GM23338 (cell line): ENCODE measurements around the gene MYF6. TPM values are rescaled to one million over a fixed set of nuclear protein-coding genes. Genes with fewer than 3 reads are reported as not detected.

Experiments
- ATAC-seq: fragments of 200-7000 bp; cut with Tn5 transposase; 3 replicates; pipeline ENCODE4 v1.9.1; 2020
- DNase-seq: peaks from one replicate; pipeline ENCODE4 v3.0.0-alpha.2; 2015; ENCODE audit warnings: low spot score
- H2AFZ ChIP-seq: fragments of 200-600 bp; sonication (generic); 2 replicates; pipeline ENCODE4 v1.8.0; 2016; ENCODE audit warnings: antibody characterized with exemption, mild to moderate bottlenecking, moderate library complexity
- H3F3A ChIP-seq: fragments of 200-600 bp; sonication (generic); replicated peaks from 2 replicates; pipeline ENCODE4 v1.8.0; 2017; ENCODE audit warnings: antibody characterized with exemption, mixed run types, low read depth
- H3K27ac ChIP-seq: fragments of 200-600 bp; sonication (generic); 2 replicates; pipeline ENCODE4 v1.6.1; 2016; ENCODE audit warnings: low read depth
- H3K27me3 ChIP-seq: fragments of 200-600 bp; sonication (generic); 2 replicates; pipeline ENCODE4 v1.8.0; 2016; ENCODE audit warnings: mild to moderate bottlenecking, mixed run types, moderate library complexity; ENCODE audit not compliant: insufficient read depth
- H3K36me3 ChIP-seq: fragments of 200-600 bp; sonication (generic); 2 replicates; pipeline ENCODE4 v1.8.0; 2016; ENCODE audit warnings: mild to moderate bottlenecking; ENCODE audit not compliant: insufficient read depth
- H3K4me1 ChIP-seq: fragments of 200-600 bp; sonication (generic); 2 replicates; pipeline ENCODE4 v1.8.0; 2016; ENCODE audit warnings: mild to moderate bottlenecking, moderate library complexity; ENCODE audit not compliant: insufficient read depth
- H3K4me2 ChIP-seq: fragments of 200-600 bp; sonication (generic); 2 replicates; pipeline ENCODE4 v1.7.1; 2017; ENCODE audit warnings: mixed run types
- H3K4me3 ChIP-seq: fragments of 200-600 bp; sonication (generic); 2 replicates; pipeline ENCODE4 v1.6.1; 2016; ENCODE audit warnings: mixed run types
- H3K79me2 ChIP-seq: fragments of 200-600 bp; sonication (generic); replicated peaks from 2 replicates; pipeline ENCODE4 v1.8.0; 2017; ENCODE audit warnings: mild to moderate bottlenecking; ENCODE audit not compliant: insufficient read depth
- H3K9me2 ChIP-seq: fragments of 200-600 bp; sonication (generic); 2 replicates; pipeline ENCODE4 v1.8.0; 2017; ENCODE audit not compliant: insufficient read depth
- H4K20me1 ChIP-seq: fragments of 200-600 bp; sonication (generic); replicated peaks from 2 replicates; pipeline ENCODE4 v1.8.0; 2017; ENCODE audit warnings: mild to moderate bottlenecking; ENCODE audit not compliant: insufficient read depth
- H3K27ac Mint-ChIP-seq: 2 replicates; pipeline ENCODE4 v1.8.0; 2020; ENCODE audit warnings: inconsistent platforms, mild to moderate bottlenecking, moderate library complexity, mixed read lengths
- H3K27me3 Mint-ChIP-seq: 3 replicates; pipeline ENCODE4 v1.8.0; 2022; ENCODE audit warnings: low read depth, mild to moderate bottlenecking, moderate library complexity, mixed read lengths, inconsistent platforms; ENCODE audit not compliant: insufficient read depth, poor library complexity
- H3K36me3 Mint-ChIP-seq: 3 replicates; pipeline ENCODE4 v1.8.0; 2021; ENCODE audit warnings: low read depth, mild to moderate bottlenecking, inconsistent platforms, moderate library complexity, mixed read lengths
- H3K4me1 Mint-ChIP-seq: 3 replicates; pipeline ENCODE4 v1.8.0; 2020; ENCODE audit warnings: mild to moderate bottlenecking, inconsistent platforms, mixed read lengths
- H3K4me3 Mint-ChIP-seq: 3 replicates; pipeline ENCODE4 v1.8.0; 2021; ENCODE audit warnings: moderate library complexity, mild to moderate bottlenecking, inconsistent platforms, mixed read lengths
- H3K9me3 Mint-ChIP-seq: 3 replicates; pipeline ENCODE4 v1.8.0; 2020; ENCODE audit warnings: moderate library complexity, mild to moderate bottlenecking, inconsistent platforms, mixed read lengths
- EZH2 ChIP-seq: fragments of 200-600 bp; sonication (generic); IDR thresholded peaks from one replicate; pipeline ENCODE4 v1.8.0; 2017; ENCODE audit warnings: antibody characterized with exemption, mild to moderate bottlenecking, low read depth; ENCODE audit not compliant: unreplicated experiment
- EZH2phosphoT487 ChIP-seq: fragments of 200-600 bp; sonication (generic); IDR thresholded peaks from one replicate; pipeline ENCODE4 v1.8.1; 2018; ENCODE audit warnings: antibody characterized with exemption; ENCODE audit not compliant: unreplicated experiment
- JUNB ChIP-seq: IDR thresholded peaks from one replicate; pipeline ENCODE4 v1.6.1; 2016; ENCODE audit warnings: antibody characterized with exemption; ENCODE audit not compliant: unreplicated experiment
- NANOG ChIP-seq: IDR thresholded peaks from 2 replicates; pipeline ENCODE4 v1.6.1; 2016; ENCODE audit warnings: antibody characterized with exemption, borderline replicate concordance
- POLR2AphosphoS5 ChIP-seq: IDR thresholded peaks from 2 replicates; pipeline ENCODE4 v1.6.1; 2016; ENCODE audit warnings: antibody characterized with exemption, low read depth
- STAT1 ChIP-seq: IDR thresholded peaks from one replicate; pipeline ENCODE4 v1.6.1; 2016; ENCODE audit warnings: antibody characterized with exemption; ENCODE audit not compliant: unreplicated experiment
- ZNF114 ChIP-seq: fragments of 250-450 bp; sonication (Bioruptor Pico); IDR thresholded peaks from 2 replicates; pipeline ENCODE4 v1.5.0; 2020; ENCODE audit warnings: mild to moderate bottlenecking, moderate library complexity
- polyA plus RNA-seq: library from polyadenylated mRNA; unstranded; fragments of >200 nt; fragmentation: Nextera tagmentation; extraction: Ambion mirVana; gene quantifications from 2 replicates; pipeline ENCODE4 v1.2.1, GENCODE V29; 2016
- total RNA-seq: library from RNA; depleted of rRNA; stranded (reverse); fragments of >200 nt; shearing (Covaris generic); gene quantifications from 2 replicates; pipeline ENCODE4 v1.2.3, GENCODE V29; 2014
- TF ChIP-seq, protein P1 (sequence below): IDR thresholded peaks from 2 replicates; pipeline ENCODE4 v1.6.1; 2016; ENCODE audit warnings: antibody characterized with exemption
- TF ChIP-seq, protein P2 (sequence below): IDR thresholded peaks from one replicate; pipeline ENCODE4 v1.6.1; 2018; ENCODE audit warnings: antibody characterized with exemption; ENCODE audit not compliant: unreplicated experiment
- TF ChIP-seq, protein P3 (sequence below), 2 experiments: fragments of 200-600 bp in 1 of 2; sonication (generic) in 1 of 2; conservative IDR thresholded peaks; 2 replicates each; pipeline versions ENCODE4 v1.5.1 to v1.6.1; 2016 to 2017; ENCODE audit warnings: antibody characterized with exemption in 2 of 2, low read depth in 2 of 2, mild to moderate bottlenecking in 2 of 2, moderate library complexity in 1 of 2

The MYF6 gene
- total and polyA plus RNA-seq, 2 experiments from 2014 or later, result not detected

DNA sequence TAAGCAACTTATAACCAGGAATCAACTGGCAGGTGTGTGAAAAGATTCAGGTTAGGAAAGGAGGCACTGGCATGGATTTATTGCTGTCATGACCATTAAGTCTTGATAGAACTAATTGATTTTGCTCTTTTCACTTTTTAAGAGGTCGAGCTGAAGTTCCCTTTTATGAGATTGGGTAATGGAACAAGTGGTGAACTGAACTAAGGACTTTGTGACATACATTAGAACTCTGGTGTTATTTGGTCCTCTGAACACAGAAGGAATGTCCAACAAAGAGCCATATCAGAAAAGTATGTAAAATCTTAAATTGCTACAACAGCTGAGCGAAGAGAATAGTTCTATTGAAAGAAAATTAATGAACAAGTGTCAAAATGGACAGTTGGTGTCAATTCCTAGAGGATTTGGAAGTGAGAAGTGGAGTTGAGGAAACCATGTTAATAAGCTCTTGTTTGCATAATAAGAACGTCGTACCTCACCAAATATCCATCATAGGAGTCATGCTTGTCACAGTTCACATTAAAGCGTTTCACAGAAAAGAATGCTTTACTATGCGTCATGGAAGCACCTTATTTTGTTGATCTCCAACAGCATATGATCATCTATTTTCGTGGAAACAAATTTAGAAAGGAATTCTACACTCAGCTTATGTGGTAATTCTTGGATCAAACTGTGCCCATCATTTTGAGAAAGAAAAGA is 8.4 kb upstream of the MYF6 start (continued):
- TF ChIP-seq STAT1 (no peak), EZH2 (no peak), NANOG (no peak), POLR2AphosphoS5 (no peak)
- TF ChIP-seq, protein P1, sequence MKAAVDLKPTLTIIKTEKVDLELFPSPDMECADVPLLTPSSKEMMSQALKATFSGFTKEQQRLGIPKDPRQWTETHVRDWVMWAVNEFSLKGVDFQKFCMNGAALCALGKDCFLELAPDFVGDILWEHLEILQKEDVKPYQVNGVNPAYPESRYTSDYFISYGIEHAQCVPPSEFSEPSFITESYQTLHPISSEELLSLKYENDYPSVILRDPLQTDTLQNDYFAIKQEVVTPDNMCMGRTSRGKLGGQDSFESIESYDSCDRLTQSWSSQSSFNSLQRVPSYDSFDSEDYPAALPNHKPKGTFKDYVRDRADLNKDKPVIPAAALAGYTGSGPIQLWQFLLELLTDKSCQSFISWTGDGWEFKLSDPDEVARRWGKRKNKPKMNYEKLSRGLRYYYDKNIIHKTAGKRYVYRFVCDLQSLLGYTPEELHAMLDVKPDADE, result no peak
- TF ChIP-seq, protein P2, sequence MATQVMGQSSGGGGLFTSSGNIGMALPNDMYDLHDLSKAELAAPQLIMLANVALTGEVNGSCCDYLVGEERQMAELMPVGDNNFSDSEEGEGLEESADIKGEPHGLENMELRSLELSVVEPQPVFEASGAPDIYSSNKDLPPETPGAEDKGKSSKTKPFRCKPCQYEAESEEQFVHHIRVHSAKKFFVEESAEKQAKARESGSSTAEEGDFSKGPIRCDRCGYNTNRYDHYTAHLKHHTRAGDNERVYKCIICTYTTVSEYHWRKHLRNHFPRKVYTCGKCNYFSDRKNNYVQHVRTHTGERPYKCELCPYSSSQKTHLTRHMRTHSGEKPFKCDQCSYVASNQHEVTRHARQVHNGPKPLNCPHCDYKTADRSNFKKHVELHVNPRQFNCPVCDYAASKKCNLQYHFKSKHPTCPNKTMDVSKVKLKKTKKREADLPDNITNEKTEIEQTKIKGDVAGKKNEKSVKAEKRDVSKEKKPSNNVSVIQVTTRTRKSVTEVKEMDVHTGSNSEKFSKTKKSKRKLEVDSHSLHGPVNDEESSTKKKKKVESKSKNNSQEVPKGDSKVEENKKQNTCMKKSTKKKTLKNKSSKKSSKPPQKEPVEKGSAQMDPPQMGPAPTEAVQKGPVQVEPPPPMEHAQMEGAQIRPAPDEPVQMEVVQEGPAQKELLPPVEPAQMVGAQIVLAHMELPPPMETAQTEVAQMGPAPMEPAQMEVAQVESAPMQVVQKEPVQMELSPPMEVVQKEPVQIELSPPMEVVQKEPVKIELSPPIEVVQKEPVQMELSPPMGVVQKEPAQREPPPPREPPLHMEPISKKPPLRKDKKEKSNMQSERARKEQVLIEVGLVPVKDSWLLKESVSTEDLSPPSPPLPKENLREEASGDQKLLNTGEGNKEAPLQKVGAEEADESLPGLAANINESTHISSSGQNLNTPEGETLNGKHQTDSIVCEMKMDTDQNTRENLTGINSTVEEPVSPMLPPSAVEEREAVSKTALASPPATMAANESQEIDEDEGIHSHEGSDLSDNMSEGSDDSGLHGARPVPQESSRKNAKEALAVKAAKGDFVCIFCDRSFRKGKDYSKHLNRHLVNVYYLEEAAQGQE, result no peak

DNA sequence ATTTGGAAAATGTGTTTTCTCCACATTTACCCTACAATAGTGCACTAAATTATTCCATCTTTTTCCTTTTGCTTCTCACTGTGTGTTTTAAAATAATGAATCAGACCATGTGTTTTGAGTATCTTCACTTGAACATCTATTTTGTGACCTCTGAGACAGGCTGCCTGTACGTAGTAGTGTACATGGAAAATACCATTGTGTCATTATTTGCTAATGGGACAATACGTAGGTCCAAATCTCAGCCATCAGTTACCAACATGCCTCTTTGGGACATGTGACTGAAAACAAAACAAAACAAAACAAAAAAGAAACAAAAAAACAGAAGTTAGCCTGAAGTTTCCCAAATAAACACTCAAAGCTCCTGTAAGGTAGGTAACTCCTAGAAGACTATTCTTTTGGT is 7.1 kb upstream of the MYF6 start:
- no peak overlapping the region for H3K27ac Mint-ChIP-seq
- peaks cover 12% of the 10 kb centered on the region; the same call in 1 of the 2 replicates for H3K4me1 ChIP-seq
- no peak for TF ChIP-seq POLR2AphosphoS5
- H3K36me3 ChIP-seq, result no peaks in the 10 kb centered on the region
- H3K36me3 Mint-ChIP-seq, result no peaks in the 10 kb centered on the region
- H3F3A ChIP-seq, result no peaks in the 10 kb centered on the region
- no peaks in the 10 kb centered on the region for H3K9me3 Mint-ChIP-seq
- H3K4me3 Mint-ChIP-seq, result no peak overlapping the region
- no peak for ATAC-seq
- no peaks in the 10 kb centered on the region for H3K79me2 ChIP-seq
- H2AFZ ChIP-seq, result no peak overlapping the region
- H3K27ac ChIP-seq, result no peak overlapping the region
- no peak overlapping the region for H3K4me2 ChIP-seq
- H3K4me3 ChIP-seq, result no peak overlapping the region
- DNase-seq, result no peak
- peaks cover 21% of the 10 kb centered on the region for H3K4me1 Mint-ChIP-seq
- H4K20me1 ChIP-seq, result no peaks in the 10 kb centered on the region
- peaks cover 35% of the 10 kb centered on the region for H3K27me3 ChIP-seq
- H3K9me2 ChIP-seq, result no peaks in the 10 kb centered on the region
- peaks cover 8% of the 10 kb centered on the region for H3K27me3 Mint-ChIP-seq

DNA sequence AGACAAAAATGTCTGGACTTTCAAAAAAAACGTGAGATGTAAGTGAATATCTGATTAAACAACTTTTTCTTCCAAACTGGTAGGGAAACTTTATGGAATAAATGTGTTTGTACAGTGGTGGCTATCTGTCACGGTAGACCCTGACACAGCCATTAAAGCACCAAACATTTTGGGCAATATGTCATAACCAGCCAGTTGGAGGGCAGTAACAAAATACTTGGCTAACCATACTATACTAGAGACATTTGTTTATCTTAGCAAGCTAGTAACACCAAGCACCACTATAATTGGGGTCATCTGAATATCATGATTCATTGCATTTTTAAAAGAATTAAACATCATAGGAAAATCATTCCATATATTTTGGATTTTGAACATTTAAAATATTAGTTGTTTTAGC is 6.0 kb upstream of the MYF6 start:
- Mint-ChIP-seq H3K36me3 (no peaks in the 10 kb centered on the region), H3K4me1 (peaks cover 21% of the 10 kb centered on the region), H3K27ac (no peak overlapping the region), H3K27me3 (peaks cover 18% of the 10 kb centered on the region), H3K4me3 (no peak overlapping the region), H3K9me3 (no peaks in the 10 kb centered on the region)
- no peak overlapping the region for H2AFZ ChIP-seq
- no peak overlapping the region for H3K4me3 ChIP-seq
- no peaks in the 10 kb centered on the region for H3K36me3 ChIP-seq
- ATAC-seq (no peak), DNase-seq (no peak)
- peaks cover 46% of the 10 kb centered on the region for H3K27me3 ChIP-seq
- H3K79me2 ChIP-seq, result no peaks in the 10 kb centered on the region
- H3K9me2 ChIP-seq, result no peaks in the 10 kb centered on the region
- H3F3A ChIP-seq, result no peaks in the 10 kb centered on the region
- H3K4me1 ChIP-seq, result peaks cover 12% of the 10 kb centered on the region; the same call in 1 of the 2 replicates
- H3K27ac ChIP-seq, result no peak overlapping the region
- no peak overlapping the region for H3K4me2 ChIP-seq
- no peaks in the 10 kb centered on the region for H4K20me1 ChIP-seq
- no peak for TF ChIP-seq EZH2
- no peak for TF ChIP-seq STAT1
- TF ChIP-seq, protein P3, sequence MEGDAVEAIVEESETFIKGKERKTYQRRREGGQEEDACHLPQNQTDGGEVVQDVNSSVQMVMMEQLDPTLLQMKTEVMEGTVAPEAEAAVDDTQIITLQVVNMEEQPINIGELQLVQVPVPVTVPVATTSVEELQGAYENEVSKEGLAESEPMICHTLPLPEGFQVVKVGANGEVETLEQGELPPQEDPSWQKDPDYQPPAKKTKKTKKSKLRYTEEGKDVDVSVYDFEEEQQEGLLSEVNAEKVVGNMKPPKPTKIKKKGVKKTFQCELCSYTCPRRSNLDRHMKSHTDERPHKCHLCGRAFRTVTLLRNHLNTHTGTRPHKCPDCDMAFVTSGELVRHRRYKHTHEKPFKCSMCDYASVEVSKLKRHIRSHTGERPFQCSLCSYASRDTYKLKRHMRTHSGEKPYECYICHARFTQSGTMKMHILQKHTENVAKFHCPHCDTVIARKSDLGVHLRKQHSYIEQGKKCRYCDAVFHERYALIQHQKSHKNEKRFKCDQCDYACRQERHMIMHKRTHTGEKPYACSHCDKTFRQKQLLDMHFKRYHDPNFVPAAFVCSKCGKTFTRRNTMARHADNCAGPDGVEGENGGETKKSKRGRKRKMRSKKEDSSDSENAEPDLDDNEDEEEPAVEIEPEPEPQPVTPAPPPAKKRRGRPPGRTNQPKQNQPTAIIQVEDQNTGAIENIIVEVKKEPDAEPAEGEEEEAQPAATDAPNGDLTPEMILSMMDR (conservative IDR thresholded peaks at IDR 0.05; ENCODE audit: low read depth in 2 of 2), result no peak
- no peak for TF ChIP-seq POLR2AphosphoS5
- no peak for TF ChIP-seq NANOG
- no peak for TF ChIP-seq JUNB
- TF ChIP-seq EZH2phosphoT487, result no peak
- TF ChIP-seq ZNF114, result no peak
- TF ChIP-seq, protein P1, result no peak
- TF ChIP-seq, protein P2, result no peak
